ENCODE results near the gene CARMIL3. TPM values are rescaled to one million over a fixed set of nuclear protein-coding genes. Genes with fewer than 3 reads are reported as not detected.

CARMIL3 gene
- total and polyA plus RNA-seq, 2 of the 8 experiments (the other 6 are each of a cell fraction or from before 2014, with no cell fraction given): 6.0 to 9.0 TPM

GRCh38 chr14:24066496-24067132, 14.8 kb downstream of the CARMIL3 start:
- H3K4me1 ChIP-seq (replicated peaks in 1 of 4; ENCODE audit: control insufficient read depth in 3 of 4, insufficient read depth in 4 of 4, low read length in 3 of 4): no peaks in the 10 kb centered on the region
- no peak overlapping the region for H3K18ac ChIP-seq (ENCODE audit: extremely low read depth, low read length)
- 89% methylated on average over 8 of the region's 8 CpGs; no CpG with 5 or more reads in 1 of the 2 experiments for WGBS, 2 experiments (ENCODE audit: extremely low coverage in 1 of 2, insufficient coverage in 1 of 2, insufficient read length in 1 of 2, insufficient replicate concordance in 2 of 2, low coverage in 1 of 2, low lambda C conversion rate in 2 of 2, missing lambda C conversion rate in 1 of 2)
- H3K9ac ChIP-seq (replicated peaks in 1 of 4; ENCODE audit: extremely low read depth in 1 of 4, low read depth in 3 of 4, low read length in 3 of 4): no peak overlapping the region
- H2BK20ac ChIP-seq (ENCODE audit: low read length): no peak overlapping the region
- H3K4me3 ChIP-seq (ENCODE audit: extremely low read depth in 1 of 4, insufficient read depth in 2 of 4, low read depth in 3 of 4, low read length in 4 of 4): no peak overlapping the region
- H3K27ac ChIP-seq (ENCODE audit: low read depth, low read length): no peak overlapping the region
- no peaks in the 10 kb centered on the region for H4K20me1 ChIP-seq (replicated peaks in 1 of 2; ENCODE audit: control insufficient read depth in 1 of 2, insufficient read depth in 2 of 2, low read length in 2 of 2)
- no peaks in the 10 kb centered on the region; a peak in 1 of 7 replicates for H3K27me3 ChIP-seq (replicated peaks in 1 of 4; ENCODE audit: control insufficient read depth in 3 of 4, extremely low read depth in 1 of 4, insufficient read depth in 3 of 4, low read length in 3 of 4)
- H2BK12ac ChIP-seq (ENCODE audit: low read depth, low read length): no peak overlapping the region
- no peak overlapping the region for H2BK5ac ChIP-seq (ENCODE audit: low read depth, low read length)
- no peak overlapping the region for H3K4me2 ChIP-seq (ENCODE audit: insufficient read depth in 1 of 2, low read depth in 2 of 2, low read length in 2 of 2)
- no peak overlapping the region for H2BK15ac ChIP-seq (ENCODE audit: low read length)
- H3K14ac ChIP-seq (ENCODE audit: insufficient read length): no peak overlapping the region
- DNase-seq (ENCODE audit: low read depth in 1 of 2, low spot score in 2 of 2): no peak
- no peak overlapping the region for H3K56ac ChIP-seq (replicated peaks; ENCODE audit: insufficient read length, low read depth, low read length)
- no peak overlapping the region for H2BK120ac ChIP-seq (replicated peaks; ENCODE audit: low read depth, low read length)
- CTCF ChIA-PET (ENCODE audit: partially characterized antibody): interaction anchor here (0.8 to 23.8 kb wide), 9 partner anchors 9 to 114 kb away, joined by 3 to 316 read pairs (median 3); partner anchors contain the start of gene PCK2
- H3K79me2 ChIP-seq (ENCODE audit: control insufficient read depth in 1 of 2, insufficient read depth in 2 of 2, low read length in 2 of 2): no peaks in the 10 kb centered on the region
- no peak overlapping the region for H3K4ac ChIP-seq (replicated peaks; ENCODE audit: insufficient read length, low read depth, low read length)
- no peaks in the 10 kb centered on the region for H3K36me3 ChIP-seq (ENCODE audit: control insufficient read depth in 2 of 4, insufficient read depth in 4 of 4, low read length in 3 of 4)
- H4K8ac ChIP-seq (ENCODE audit: extremely low read depth, insufficient read depth, low read length): no peak overlapping the region
- FAIRE-seq: no peak
- no peaks in the 10 kb centered on the region for H3K9me3 ChIP-seq (ENCODE audit: insufficient read depth in 2 of 2, low read depth in 1 of 2, low read length in 1 of 2)
- no peaks in the 10 kb centered on the region for H3K23me2 ChIP-seq (ENCODE audit: low read depth, low read length)
- no peak overlapping the region for H2AK5ac ChIP-seq (ENCODE audit: low read depth, low read length)
- no peak overlapping the region for H3K23ac ChIP-seq (ENCODE audit: insufficient read length)
- no peaks in the 10 kb centered on the region for H3K79me1 ChIP-seq (ENCODE audit: low read depth, low read length)
- H2AFZ ChIP-seq (ENCODE audit: low read length): no peak overlapping the region
- H4K91ac ChIP-seq (replicated peaks; ENCODE audit: insufficient read length, low read length): no peak overlapping the region
- TF ChIP-seq SIN3A (conservative IDR thresholded peaks at IDR 0.05 in 1 of 2, IDR thresholded peaks at IDR 0.05 in 1 of 2; ENCODE audit: low read depth in 1 of 2, low read length in 2 of 2): no peak
- no peak for TF ChIP-seq GABPA (IDR thresholded peaks at IDR 0.05; ENCODE audit: borderline replicate concordance, insufficient read depth, low read length)
- TF ChIP-seq NANOG (IDR thresholded peaks at IDR 0.05; ENCODE audit: insufficient read depth, low read depth, low read length, poor library complexity, severe bottlenecking): no peak
- no peak for TF ChIP-seq CTBP2 (IDR thresholded peaks at IDR 0.05; ENCODE audit: borderline replicate concordance, insufficient read depth, insufficient read length, low read length)
- TF ChIP-seq POLR2A (IDR thresholded peaks at IDR 0.05; ENCODE audit: control extremely low read depth in 1 of 2, low read depth in 2 of 2, low read length in 2 of 2): no peak
- no peak for TF ChIP-seq JUN (IDR thresholded peaks at IDR 0.05; ENCODE audit: low read depth, low read length)
- POLR2A ChIA-PET (ENCODE audit: partially characterized antibody): interaction anchor here (1.0 to 27.2 kb wide), 5 partner anchors 10 to 33 kb away, joined by 3 to 626 read pairs (median 6); partner anchors contain the start of genes CARMIL3 and PCK2
- H4K5ac ChIP-seq (ENCODE audit: insufficient read length, low read depth, low read length): no peak overlapping the region

Data from H1 (cell line).